ENCODE results near the gene IL17C.
"Not testable (repeated sequence)": the region's sequence is repeated elsewhere in the genome, so short reads cannot be mapped to it uniquely, and the experiment has no call there.

IL17C gene

DNA sequence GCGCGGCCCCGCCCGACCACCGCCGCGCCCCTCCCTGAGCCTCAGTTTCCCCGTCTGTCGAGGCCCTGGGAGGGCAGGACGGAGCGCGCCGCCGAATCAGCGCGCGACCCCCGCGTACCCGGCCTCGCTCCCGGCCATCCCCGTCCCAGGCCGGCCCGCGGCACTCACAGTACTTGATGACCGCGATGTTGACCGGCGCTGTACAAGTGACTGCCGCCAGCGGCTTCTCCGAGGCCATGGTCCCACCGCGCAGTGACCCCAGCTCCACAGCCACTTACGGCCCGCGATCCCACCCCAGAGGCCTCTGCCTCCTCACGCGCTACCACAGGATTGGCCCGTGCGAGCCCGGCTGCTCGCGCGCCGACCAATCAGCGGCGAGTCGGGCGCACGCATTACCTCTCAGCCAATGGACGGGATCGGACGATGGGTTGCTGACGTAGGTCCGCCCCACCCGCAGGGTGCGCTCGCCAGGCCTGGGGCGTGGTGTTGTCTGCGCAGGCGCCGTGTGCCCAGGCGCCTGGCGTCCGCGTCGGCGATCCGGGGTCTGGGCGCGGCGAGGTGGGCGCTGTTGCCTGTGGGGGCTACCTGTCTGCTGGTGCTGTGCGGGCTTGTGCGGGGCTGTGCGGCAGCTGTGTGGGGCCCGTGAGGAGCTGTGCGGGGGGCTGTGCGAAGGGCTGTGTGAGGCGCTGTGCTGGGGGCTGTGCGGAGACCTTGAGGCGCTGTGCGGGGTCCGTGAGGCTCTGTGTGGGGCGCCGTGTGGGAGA, 24.7 kb downstream of the IL17C start, which contains the start of gene MVD:
Gene MVD (minus strand): TSS at position 249 of the 764 bp plus-strand sequence. CDS start 11 bp downstream, at position 238.
- peak within 1 kb of the TSS; percentile 89 for H3K4me3 ChIP-seq (ENCODE audit: low read depth, low read length)

DNA sequence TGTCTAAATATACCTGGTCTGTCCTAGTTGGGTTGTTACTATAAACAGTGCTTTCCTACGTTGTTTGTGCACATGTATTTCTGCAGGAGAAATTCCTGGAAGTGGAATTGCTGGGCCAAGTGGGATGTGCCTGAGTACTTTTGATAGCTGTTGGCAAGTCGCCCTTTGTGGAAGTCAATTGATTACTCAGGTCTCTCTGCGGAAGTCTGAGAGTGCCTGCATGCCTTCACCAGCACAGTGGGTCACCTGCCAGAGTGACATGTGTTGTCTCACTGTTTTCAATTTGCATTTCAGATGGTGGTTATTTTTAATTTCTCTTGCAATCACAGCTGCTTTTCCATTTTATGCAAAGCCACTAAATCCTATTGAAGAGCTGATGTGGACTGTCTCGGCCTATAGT, 26.8 kb downstream of the IL17C start:
- H2AFZ ChIP-seq: no peak overlapping the region
- peaks cover 4% of the 10 kb centered on the region for H3K4me1 ChIP-seq
- H3K9me3 ChIP-seq (ENCODE audit: control insufficient read depth, low read length): no peaks in the 10 kb centered on the region
- no peak overlapping the region for H3K9ac ChIP-seq
- TF ChIP-seq, protein P1, sequence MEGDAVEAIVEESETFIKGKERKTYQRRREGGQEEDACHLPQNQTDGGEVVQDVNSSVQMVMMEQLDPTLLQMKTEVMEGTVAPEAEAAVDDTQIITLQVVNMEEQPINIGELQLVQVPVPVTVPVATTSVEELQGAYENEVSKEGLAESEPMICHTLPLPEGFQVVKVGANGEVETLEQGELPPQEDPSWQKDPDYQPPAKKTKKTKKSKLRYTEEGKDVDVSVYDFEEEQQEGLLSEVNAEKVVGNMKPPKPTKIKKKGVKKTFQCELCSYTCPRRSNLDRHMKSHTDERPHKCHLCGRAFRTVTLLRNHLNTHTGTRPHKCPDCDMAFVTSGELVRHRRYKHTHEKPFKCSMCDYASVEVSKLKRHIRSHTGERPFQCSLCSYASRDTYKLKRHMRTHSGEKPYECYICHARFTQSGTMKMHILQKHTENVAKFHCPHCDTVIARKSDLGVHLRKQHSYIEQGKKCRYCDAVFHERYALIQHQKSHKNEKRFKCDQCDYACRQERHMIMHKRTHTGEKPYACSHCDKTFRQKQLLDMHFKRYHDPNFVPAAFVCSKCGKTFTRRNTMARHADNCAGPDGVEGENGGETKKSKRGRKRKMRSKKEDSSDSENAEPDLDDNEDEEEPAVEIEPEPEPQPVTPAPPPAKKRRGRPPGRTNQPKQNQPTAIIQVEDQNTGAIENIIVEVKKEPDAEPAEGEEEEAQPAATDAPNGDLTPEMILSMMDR (IDR thresholded peaks at IDR 0.05): no peak
- H3K27ac ChIP-seq: no peak overlapping the region
- no peak overlapping the region for H3K4me2 ChIP-seq (ENCODE audit: low read length)
- no peaks in the 10 kb centered on the region for H3K27me3 ChIP-seq (ENCODE audit: control insufficient read depth, insufficient read depth, low read length)
- H3K4me3 ChIP-seq (ENCODE audit: low read depth, low read length): no peak overlapping the region
- no peaks in the 10 kb centered on the region for H3K79me2 ChIP-seq
- H3K36me3 ChIP-seq (ENCODE audit: control insufficient read depth, insufficient read depth, low read length): no peaks in the 10 kb centered on the region

More for the DNA sequence above, 24.7 kb downstream of the IL17C start, which contains the start of gene MVD:
- no peaks in the 10 kb centered on the region for H3K79me2 ChIP-seq
- peak within 1 kb of the TSS; percentile 94 for H2AFZ ChIP-seq
- H3K27ac ChIP-seq: peak within 1 kb of the TSS; percentile 55
- H3K4me2 ChIP-seq (ENCODE audit: low read length): peak within 1 kb of the TSS; percentile 66
- H3K4me1 ChIP-seq: peaks cover 4% of the 10 kb centered on the region
- H3K9me3 ChIP-seq (ENCODE audit: control insufficient read depth, low read length): no peaks in the 10 kb centered on the region
- TF ChIP-seq, protein P1 (IDR thresholded peaks at IDR 0.05): no peak
- no peaks in the 10 kb centered on the region for H3K27me3 ChIP-seq (ENCODE audit: control insufficient read depth, insufficient read depth, low read length)
- no peaks in the 10 kb centered on the region for H3K36me3 ChIP-seq (ENCODE audit: control insufficient read depth, insufficient read depth, low read length)
- peak within 1 kb of the TSS; percentile 42 for H3K9ac ChIP-seq

DNA sequence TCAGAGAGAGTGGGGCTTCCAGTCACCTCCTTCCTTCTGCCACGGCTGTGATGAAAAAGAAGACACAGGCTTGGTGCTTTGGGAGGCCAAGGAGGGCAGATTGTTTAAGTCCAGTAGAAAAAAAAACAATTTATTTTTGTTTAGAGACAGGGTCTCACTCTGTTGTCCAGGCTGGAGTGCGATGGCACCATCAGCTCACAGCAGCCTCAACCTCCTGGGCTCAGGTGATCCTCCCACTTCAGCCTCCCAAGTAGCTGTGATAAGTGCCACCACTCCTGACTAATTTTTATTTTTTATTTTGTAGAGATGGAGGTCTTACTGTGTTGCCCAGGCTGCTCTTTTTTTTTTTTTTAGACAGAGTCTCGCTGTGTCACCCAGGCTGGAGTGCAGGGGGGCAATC, 27.2 kb downstream of the IL17C start:
- H3K27ac ChIP-seq: no peak overlapping the region
- no peak overlapping the region for H3K9ac ChIP-seq
- TF ChIP-seq, protein P1 (IDR thresholded peaks at IDR 0.05): no peak
- H3K4me3 ChIP-seq (ENCODE audit: low read depth, low read length): no peak overlapping the region
- no peaks in the 10 kb centered on the region for H3K9me3 ChIP-seq (ENCODE audit: control insufficient read depth, low read length)
- H3K79me2 ChIP-seq: no peaks in the 10 kb centered on the region
- peaks cover 4% of the 10 kb centered on the region for H3K4me1 ChIP-seq
- no peak overlapping the region for H3K4me2 ChIP-seq (ENCODE audit: low read length)
- no peak overlapping the region for H2AFZ ChIP-seq
- no peaks in the 10 kb centered on the region for H3K27me3 ChIP-seq (ENCODE audit: control insufficient read depth, insufficient read depth, low read length)
- no peaks in the 10 kb centered on the region for H3K36me3 ChIP-seq (ENCODE audit: control insufficient read depth, insufficient read depth, low read length)

DNA sequence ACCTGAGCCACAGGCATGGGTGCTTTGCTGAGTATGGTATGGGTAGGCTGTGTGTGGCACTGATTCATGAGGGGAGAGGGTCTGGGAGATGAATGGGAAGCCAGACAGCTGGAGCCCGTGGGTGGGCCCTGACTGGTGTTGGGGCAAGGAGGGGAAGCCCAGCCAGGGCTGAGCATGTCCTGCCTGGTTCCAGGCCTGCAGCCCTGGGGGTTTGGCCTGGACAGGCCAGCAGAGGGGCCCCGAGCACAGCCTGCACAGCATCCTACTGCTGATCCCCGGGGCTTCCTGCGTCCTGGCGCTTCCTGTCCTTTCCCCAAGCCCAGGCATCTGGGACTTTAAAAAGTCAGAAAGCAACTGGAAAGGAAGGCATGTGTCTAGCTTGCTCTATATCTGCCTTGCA, 29.1 kb downstream of the IL17C start:
- no peak overlapping the region for H3K9ac ChIP-seq
- H3K4me2 ChIP-seq (ENCODE audit: low read length): no peak overlapping the region
- H3K27ac ChIP-seq: no peak overlapping the region
- H3K27me3 ChIP-seq (ENCODE audit: control insufficient read depth, insufficient read depth, low read length): no peaks in the 10 kb centered on the region
- no peak overlapping the region for H2AFZ ChIP-seq
- H3K36me3 ChIP-seq (ENCODE audit: control insufficient read depth, insufficient read depth, low read length): no peaks in the 10 kb centered on the region
- no peaks in the 10 kb centered on the region for H3K9me3 ChIP-seq (ENCODE audit: control insufficient read depth, low read length)
- H3K4me3 ChIP-seq (ENCODE audit: low read depth, low read length): no peak overlapping the region
- H3K4me1 ChIP-seq: peaks cover 4% of the 10 kb centered on the region
- H3K79me2 ChIP-seq: no peaks in the 10 kb centered on the region
- TF ChIP-seq, protein P1 (IDR thresholded peaks at IDR 0.05): no peak

DNA sequence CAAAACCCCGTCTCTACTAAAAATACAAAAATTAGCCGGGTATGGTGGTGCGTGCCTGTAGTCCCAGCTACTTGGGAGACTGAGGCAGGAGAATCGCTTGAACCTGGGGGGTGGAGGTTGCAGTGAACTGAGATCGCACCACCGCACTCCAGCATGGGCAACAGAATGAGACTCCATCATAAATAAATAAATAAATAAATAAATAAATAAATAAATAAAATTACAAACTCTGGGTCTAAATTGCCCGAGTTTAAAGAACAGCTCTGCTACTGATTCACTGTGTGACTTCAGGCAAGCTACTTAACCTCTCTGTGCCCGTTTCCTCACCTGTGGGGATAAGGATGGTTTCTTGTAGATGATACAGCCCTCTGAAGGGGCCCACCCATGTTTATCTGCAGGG, 31.1 kb downstream of the IL17C start:
- H3K27me3 ChIP-seq (ENCODE audit: control insufficient read depth, insufficient read depth, low read length): not testable (repeated sequence)

More for the DNA sequence above, 31.1 kb downstream of the IL17C start:
- H3K27ac ChIP-seq; H3K4me2 ChIP-seq (ENCODE audit: low read length); H3K9ac ChIP-seq; H3K79me2 ChIP-seq; H2AFZ ChIP-seq; H3K9me3 ChIP-seq (ENCODE audit: control insufficient read depth, low read length); H3K4me1 ChIP-seq; H3K36me3 ChIP-seq (ENCODE audit: control insufficient read depth, insufficient read depth, low read length); H3K4me3 ChIP-seq (ENCODE audit: low read depth, low read length): not testable (repeated sequence)

Measured in parathyroid adenoma (tissue), 2 donors.